B cell (primary cell): ENCODE measurements around the gene SNCAIP. TPM values are rescaled to one million over a fixed set of nuclear protein-coding genes. Genes with fewer than 3 reads are reported as not detected.
"Not testable (repeated sequence)": the region's sequence is repeated elsewhere in the genome, so short reads cannot be mapped to it uniquely, and the experiment has no call there.

Experiments
- ATAC-seq: fragments of 200-7000 bp; cut with Tn5 transposase; one replicate; pipeline ENCODE4 v1.10.0; 2021; ENCODE audit warnings: low read depth, mild to moderate bottlenecking, moderate number of reproducible peaks, moderate library complexity
- CTCF ChIA-PET: fragments of 350-600 bp; sonication (Branson Sonifier 250); formaldehyde crosslinking; loops from one replicate; lab custom pipeline; 2021; ENCODE audit warnings: antibody characterized with exemption, inconsistent platforms; lab: Charles Lee
- POLR2A ChIA-PET: fragments of 350-600 bp; sonication (Branson Sonifier 250); formaldehyde crosslinking; loops from one replicate; lab custom pipeline; 2021; ENCODE audit warnings: antibody characterized with exemption; lab: Charles Lee
- DNase-seq: peaks from one replicate; pipeline ENCODE4 v3.0.0; 2013
- H2AFZ ChIP-seq: 2 replicates; pipeline ENCODE4 v1.6.1; 2012; ENCODE audit warnings: mild to moderate bottlenecking, low read depth, low read length; ENCODE audit not compliant: insufficient read depth, poor library complexity, severe bottlenecking
- H3K27ac ChIP-seq, 2 donors: 1 replicate in 1 of 2; 2 replicates in 1 of 2; pipeline ENCODE4 v1.5.1; 2012 to 2013; ENCODE audit warnings: low read length in 2 of 2, mild to moderate bottlenecking in 2 of 2, moderate library complexity in 1 of 2
- H3K27me3 ChIP-seq, 4 experiments: fragments of 200-600 bp in 1 of 4; sonication (generic) in 1 of 4; replicated peaks in 1 of 4; 1 replicate in 2 of 4; 2 replicates in 2 of 4; pipeline versions ENCODE4 v1.6.1 to v1.7.0; 2013 to 2016; ENCODE audit warnings: low read length in 3 of 4, mild to moderate bottlenecking in 2 of 4, mixed read lengths in 1 of 4, moderate library complexity in 1 of 4; ENCODE audit not compliant: insufficient read depth in 4 of 4, control insufficient read depth in 3 of 4; ENCODE audit errors: control extremely low read depth in 1 of 4
- H3K36me3 ChIP-seq, 2 experiments: replicated peaks in 1 of 2; 1 replicate in 1 of 2; 2 replicates in 1 of 2; pipeline versions ENCODE4 v1.6.1 to v1.7.1; 2013; ENCODE audit warnings: low read length in 1 of 2; ENCODE audit not compliant: insufficient read depth in 2 of 2, control insufficient read depth in 1 of 2; ENCODE audit errors: control extremely low read depth in 1 of 2, extremely low read depth in 1 of 2
- H3K4me1 ChIP-seq, 2 donors: fragments of 200-600 bp in 1 of 2; sonication (generic) in 1 of 2; 1 replicate in 1 of 2; 2 replicates in 1 of 2; pipeline versions ENCODE4 v1.5.1 to v1.6.1; 2013 to 2017; ENCODE audit warnings: low read length in 2 of 2; ENCODE audit not compliant: control insufficient read depth in 2 of 2, insufficient read depth in 2 of 2
- H3K4me2 ChIP-seq: replicated peaks from 2 replicates; pipeline ENCODE3; 2012; ENCODE audit warnings: mild to moderate bottlenecking, low read depth, low read length; ENCODE audit not compliant: poor library complexity, severe bottlenecking
- H3K4me3 ChIP-seq, 5 experiments: fragments of 200-600 bp in 1 of 5; sonication (generic) in 1 of 5; 1 replicate in 3 of 5; 2 replicates in 2 of 5; pipeline versions ENCODE4 v1.5.1 to v1.7.0; 2011 to 2016; ENCODE audit warnings: low read length in 4 of 5, mild to moderate bottlenecking in 4 of 5, low read depth in 2 of 5, control low read depth in 1 of 5, moderate library complexity in 1 of 5; ENCODE audit not compliant: insufficient read depth in 1 of 5; ENCODE audit errors: control extremely low read depth in 1 of 5, extremely low read depth in 1 of 5
- H3K79me2 ChIP-seq: fragments of 200-600 bp; sonication (generic); one replicate; pipeline ENCODE4 v1.6.0; 2016; ENCODE audit warnings: low read length; ENCODE audit not compliant: control insufficient read depth, insufficient read depth
- H3K9ac ChIP-seq: fragments of 200-600 bp; sonication (generic); 2 replicates; pipeline ENCODE4 v1.6.1; 2017; ENCODE audit warnings: mild to moderate bottlenecking, low read length, moderate library complexity
- H3K9me3 ChIP-seq, 3 donors: one replicate each; pipeline versions ENCODE4 v1.6.1 to v1.7.1; 2013; ENCODE audit warnings: low read length in 2 of 3; ENCODE audit not compliant: control insufficient read depth in 2 of 3, insufficient read depth in 1 of 3; ENCODE audit errors: control extremely low read depth in 1 of 3
- H4K20me1 ChIP-seq: 2 replicates; pipeline ENCODE4 v1.6.0; 2012; ENCODE audit warnings: mild to moderate bottlenecking, low read length; ENCODE audit not compliant: insufficient read depth, control insufficient read depth, poor library complexity, severe bottlenecking
- H3K27ac Mint-ChIP-seq: one replicate; pipeline ENCODE4 v1.8.0; 2021; ENCODE audit warnings: mixed read lengths
- H3K27me3 Mint-ChIP-seq: one replicate; pipeline ENCODE4 v1.8.0; 2021; ENCODE audit warnings: mixed read lengths
- H3K4me1 Mint-ChIP-seq: one replicate; pipeline ENCODE4 v1.8.0; 2021; ENCODE audit warnings: mixed read lengths
- H3K4me3 Mint-ChIP-seq: one replicate; pipeline ENCODE4 v1.8.0; 2021; ENCODE audit warnings: mixed read lengths
- H3K9me3 Mint-ChIP-seq: one replicate; pipeline ENCODE4 v1.8.0; 2022; ENCODE audit warnings: mixed read lengths; ENCODE audit not compliant: insufficient read depth
- EZH2 ChIP-seq: IDR thresholded peaks from 2 replicates; pipeline ENCODE4 v1.6.1; 2012; ENCODE audit warnings: borderline replicate concordance, low read depth, mild to moderate bottlenecking, moderate library complexity, low read length; ENCODE audit not compliant: insufficient read depth, poor library complexity, severe bottlenecking
- WGBS: methylation state at CpG from one replicate; pipeline ENCODE4 v1.1.5; 2013; ENCODE audit warnings: missing lambda C conversion rate; ENCODE audit not compliant: insufficient coverage; 5-methylcytosine and 5-hydroxymethylcytosine counted together
- intact Hi-C: fragments of 100-400 bp; cut with micrococcal nuclease; formaldehyde crosslinking; loops from one replicate; pipeline ENCODE4 v1.10.0; 2022
- polyA plus RNA-seq: library from polyadenylated mRNA; depleted of rRNA; stranded (reverse); fragments of >200 nt; gene quantifications from 2 replicates; pipeline ENCODE4 v1.2.3, GENCODE V29; 2012
- total RNA-seq, 2 donors: library from RNA; stranded (reverse); fragments of 120-200 nt in 1 of 2; gene quantifications; 1 replicate in 1 of 2; 2 replicates in 1 of 2; pipeline versions ENCODE4 v1.2.3 to v1.2.4, GENCODE V29; 2013 to 2022
- TF ChIP-seq, protein P1 (sequence below): fragments of 200-600 bp; IDR thresholded peaks from one replicate; pipeline ENCODE4 v1.8.0; 2022; ENCODE audit warnings: antibody characterized with exemption, mild to moderate bottlenecking

SNCAIP gene
- total and polyA plus RNA-seq, 2 donors (not counting 1 experiment from before 2014, with no cell fraction given) = not detected

DNA sequence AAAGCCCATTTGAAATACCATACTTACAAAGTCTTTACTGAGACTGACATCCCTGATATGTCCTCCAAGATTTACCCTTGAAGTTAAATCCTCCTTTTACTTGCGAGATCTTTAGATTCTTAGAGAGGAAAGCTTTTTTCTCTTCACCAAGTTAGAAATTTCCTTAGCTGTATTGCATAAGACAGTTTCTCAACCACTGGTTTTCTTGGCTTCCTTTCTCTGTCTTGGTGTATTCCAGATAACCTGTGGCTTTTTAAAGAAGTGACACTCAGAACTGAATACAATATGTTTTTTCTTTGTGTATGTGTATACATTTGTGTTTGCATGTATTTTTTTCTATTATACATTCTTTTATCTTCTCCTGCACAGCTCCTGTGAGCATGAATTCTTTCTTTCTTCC is 65.0 kb downstream of the SNCAIP start:
- H3K9ac ChIP-seq = no peak overlapping the region
- no peaks in the 10 kb centered on the region for H3K4me1 ChIP-seq
- H3K27ac Mint-ChIP-seq = no peak overlapping the region
- DNase-seq (no peak), ATAC-seq (no peak)
- H3K27me3 ChIP-seq = no peaks in the 10 kb centered on the region
- H3K9me3 ChIP-seq = no peaks in the 10 kb centered on the region
- intact Hi-C loops = no loop called here
- H3K27me3 Mint-ChIP-seq = no peaks in the 10 kb centered on the region
- no peaks in the 10 kb centered on the region for H3K4me1 Mint-ChIP-seq
- H4K20me1 ChIP-seq = no peaks in the 10 kb centered on the region
- H3K79me2 ChIP-seq = no peaks in the 10 kb centered on the region
- ChIA-PET CTCF (no interaction called here), POLR2A (no interaction called here)
- WGBS = no CpG with 5 or more reads among the region's 1 CpG
- H3K9me3 Mint-ChIP-seq = no peaks in the 10 kb centered on the region
- H3K4me3 ChIP-seq = no peak overlapping the region
- no peak overlapping the region for H3K27ac ChIP-seq
- H3K4me2 ChIP-seq = no peak overlapping the region
- H3K36me3 ChIP-seq = no peaks in the 10 kb centered on the region
- no peak overlapping the region for H3K4me3 Mint-ChIP-seq
- H2AFZ ChIP-seq = no peak overlapping the region
- TF ChIP-seq, protein P1, sequence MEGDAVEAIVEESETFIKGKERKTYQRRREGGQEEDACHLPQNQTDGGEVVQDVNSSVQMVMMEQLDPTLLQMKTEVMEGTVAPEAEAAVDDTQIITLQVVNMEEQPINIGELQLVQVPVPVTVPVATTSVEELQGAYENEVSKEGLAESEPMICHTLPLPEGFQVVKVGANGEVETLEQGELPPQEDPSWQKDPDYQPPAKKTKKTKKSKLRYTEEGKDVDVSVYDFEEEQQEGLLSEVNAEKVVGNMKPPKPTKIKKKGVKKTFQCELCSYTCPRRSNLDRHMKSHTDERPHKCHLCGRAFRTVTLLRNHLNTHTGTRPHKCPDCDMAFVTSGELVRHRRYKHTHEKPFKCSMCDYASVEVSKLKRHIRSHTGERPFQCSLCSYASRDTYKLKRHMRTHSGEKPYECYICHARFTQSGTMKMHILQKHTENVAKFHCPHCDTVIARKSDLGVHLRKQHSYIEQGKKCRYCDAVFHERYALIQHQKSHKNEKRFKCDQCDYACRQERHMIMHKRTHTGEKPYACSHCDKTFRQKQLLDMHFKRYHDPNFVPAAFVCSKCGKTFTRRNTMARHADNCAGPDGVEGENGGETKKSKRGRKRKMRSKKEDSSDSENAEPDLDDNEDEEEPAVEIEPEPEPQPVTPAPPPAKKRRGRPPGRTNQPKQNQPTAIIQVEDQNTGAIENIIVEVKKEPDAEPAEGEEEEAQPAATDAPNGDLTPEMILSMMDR = no peak
- no peak for TF ChIP-seq EZH2

- CTCF ChIA-PET = not testable (repeated sequence)
Measured at GRCh38 chr5:122382938-122383337, 70.9 kb downstream of the SNCAIP start.

More at GRCh38 chr5:122382938-122383337, 70.9 kb downstream of the SNCAIP start:
- H3K27ac ChIP-seq, H3K4me1 Mint-ChIP-seq, H3K4me1 ChIP-seq, H3K27me3 ChIP-seq, H3K36me3 ChIP-seq, H3K9me3 ChIP-seq, H3K4me3 ChIP-seq, H2AFZ ChIP-seq, H3K9me3 Mint-ChIP-seq, H4K20me1 ChIP-seq, H3K4me3 Mint-ChIP-seq, H3K79me2 ChIP-seq, H3K27ac Mint-ChIP-seq, H3K9ac ChIP-seq, H3K4me2 ChIP-seq, ATAC-seq, intact Hi-C loops, POLR2A ChIA-PET, DNase-seq: not testable (repeated sequence)
- H3K27me3 Mint-ChIP-seq = peaks cover 11% of the 10 kb centered on the region
- no CpG with 5 or more reads among the region's 16 CpGs for WGBS
